ENCODE data around the gene PIEZO2.
"Not testable (repeated sequence)": the region's sequence is repeated elsewhere in the genome, so short reads cannot be mapped to it uniquely, and the experiment has no call there.

GRCh38 chr18:10846035-10846434 lies 303.3 kb downstream of the PIEZO2 start:
- not testable (repeated sequence) for TF ChIP-seq CTCF (conservative IDR thresholded peaks at IDR 0.05); ZFX (IDR thresholded peaks at IDR 0.05)

Data from C4-2B (cell line).